NCI-H2107 (cell line): ENCODE data around the gene SLC22A23.
"Not testable (repeated sequence)": the region's sequence is repeated elsewhere in the genome, so short reads cannot be mapped to it uniquely, and the experiment has no call there.

Experiments
- DNase-seq: peaks from one replicate; lab custom pipeline; 2025; lab: John Stamatoyannopoulos, UW

Gene SLC22A23

GRCh38 chr6:3261921-3262320 lies 194.9 kb downstream of the SLC22A23 start:
- no peak for DNase-seq

DNA sequence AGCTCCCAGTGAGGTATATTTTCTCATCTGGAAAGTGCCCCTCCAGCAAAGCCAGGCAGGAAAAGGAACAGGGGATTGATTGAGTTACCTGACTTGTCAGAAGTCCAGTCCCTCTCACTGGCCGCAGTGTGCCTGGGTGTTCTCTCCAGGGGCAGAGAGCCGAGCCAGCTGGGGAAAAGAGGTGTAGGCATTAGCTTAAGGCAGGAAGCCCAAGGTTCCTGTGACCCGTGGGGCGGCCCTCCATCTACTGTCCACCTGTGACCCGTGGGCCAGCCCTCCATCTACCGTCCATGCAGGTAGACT lies 195.4 kb downstream of the SLC22A23 start:
- no peak for DNase-seq

GRCh38 chr6:3260772-3261517 lies 195.9 kb downstream of the SLC22A23 start:
- DNase-seq: no peak

GRCh38 chr6:3260296-3260695 lies 196.6 kb downstream of the SLC22A23 start:
- no peak for DNase-seq

GRCh38 chr6:3259491-3259958 lies 197.3 kb downstream of the SLC22A23 start:
- no peak for DNase-seq

- peak; percentile 71 for DNase-seq
Measured at GRCh38 chr6:3258720-3259490, 197.9 kb downstream of the SLC22A23 start, which contains the start of gene PSMG4. TSS of gene PSMG4 (plus strand) at chr6:3258947. CDS start at chr6:3259023, 76 bp downstream.

DNA sequence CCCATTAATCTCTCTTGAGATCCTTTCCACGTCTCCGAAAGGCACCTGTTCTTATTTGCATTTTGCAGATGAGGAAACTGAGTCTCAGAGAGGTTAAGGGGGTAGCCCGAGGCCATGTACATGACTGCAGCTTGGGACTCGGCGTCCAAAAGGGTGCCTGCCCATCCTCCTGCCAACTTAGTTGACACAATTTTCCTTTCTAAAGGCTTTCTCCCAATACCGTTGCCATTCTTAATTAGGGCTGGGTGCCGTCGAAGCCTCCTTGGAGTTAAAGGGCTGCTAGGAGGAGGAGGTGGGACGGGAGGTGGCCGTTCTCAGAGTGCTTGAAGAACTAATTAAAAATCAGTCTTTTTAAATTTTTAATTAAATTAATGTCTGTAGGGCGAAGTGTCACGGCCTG lies 198.6 kb downstream of the SLC22A23 start:
- no peak for DNase-seq

DNA sequence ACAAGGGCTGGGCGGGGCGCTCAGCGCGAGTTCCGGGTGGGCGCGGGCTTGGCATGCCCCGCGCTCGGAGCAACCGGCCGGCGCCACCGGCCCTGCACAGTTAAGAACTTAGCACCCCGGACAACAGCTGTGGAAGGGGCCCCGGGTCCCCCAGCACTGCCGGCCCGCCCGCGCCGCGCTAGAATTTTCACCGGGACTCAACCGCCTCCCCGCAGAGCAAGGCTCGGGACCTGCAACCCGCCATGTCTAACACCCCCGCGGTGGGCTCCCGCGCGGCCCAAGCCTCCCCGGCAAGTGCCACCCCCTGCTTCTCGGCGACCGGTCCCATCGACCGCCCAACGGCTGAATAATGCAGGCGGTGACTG lies 203.3 kb downstream of the SLC22A23 start:
- no peak for DNase-seq

DNA sequence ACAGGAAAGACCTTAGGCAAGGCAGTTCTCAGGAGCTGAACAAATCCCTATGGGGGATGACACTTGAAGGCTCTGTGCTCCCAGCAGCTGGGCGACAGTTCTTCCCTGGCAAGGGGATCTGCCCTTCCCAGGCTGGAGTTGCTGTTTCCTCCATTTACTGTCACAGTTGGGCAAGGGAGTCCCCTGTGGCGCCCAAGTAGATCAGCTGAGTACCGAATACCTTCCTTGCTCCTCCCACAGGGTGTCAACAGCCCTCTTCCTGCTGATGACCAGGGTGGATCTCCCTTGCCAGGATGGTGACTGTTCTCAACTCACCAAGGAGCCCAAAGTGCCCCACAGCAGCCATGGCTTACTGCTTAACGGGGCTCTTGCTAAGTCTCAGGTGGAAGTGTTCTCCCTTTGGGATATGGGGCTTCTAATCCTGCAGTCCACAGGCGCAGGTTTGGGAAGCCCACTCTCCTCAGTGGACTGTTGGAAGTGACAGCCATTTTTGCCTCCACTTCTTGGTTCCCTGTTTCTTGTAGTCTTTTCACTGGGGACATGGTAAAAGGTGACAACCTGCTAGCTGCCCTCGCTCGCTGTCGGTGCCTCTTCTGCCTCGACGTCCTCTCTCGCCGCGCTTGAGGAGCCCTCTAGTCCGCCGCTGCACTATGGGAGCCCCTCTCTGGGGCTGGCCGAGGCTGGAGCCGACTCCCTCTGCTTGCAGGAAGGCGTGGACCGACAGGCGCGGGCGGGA lies 203.8 kb downstream of the SLC22A23 start:
- no peak for DNase-seq

DNA sequence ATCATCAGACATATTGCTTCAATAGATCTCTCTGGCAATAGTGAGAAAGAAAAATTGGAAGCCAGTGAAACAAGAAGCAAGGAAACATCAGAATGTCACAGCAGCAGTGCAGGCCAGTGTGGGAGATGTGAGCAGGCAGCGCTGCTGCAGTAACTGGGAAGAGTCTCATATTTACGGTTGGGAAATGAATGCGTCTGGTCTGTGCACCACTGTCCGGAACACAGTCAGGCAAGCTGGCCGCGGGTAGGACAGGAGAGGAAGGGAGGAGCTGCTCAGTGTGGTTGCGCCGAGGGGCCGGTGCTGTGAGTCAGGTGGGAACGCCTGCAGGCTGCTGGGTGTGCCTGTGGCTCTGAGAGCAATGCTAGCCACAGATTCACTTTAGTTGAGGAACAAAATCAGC lies 204.5 kb downstream of the SLC22A23 start:
- no peak for DNase-seq

DNA sequence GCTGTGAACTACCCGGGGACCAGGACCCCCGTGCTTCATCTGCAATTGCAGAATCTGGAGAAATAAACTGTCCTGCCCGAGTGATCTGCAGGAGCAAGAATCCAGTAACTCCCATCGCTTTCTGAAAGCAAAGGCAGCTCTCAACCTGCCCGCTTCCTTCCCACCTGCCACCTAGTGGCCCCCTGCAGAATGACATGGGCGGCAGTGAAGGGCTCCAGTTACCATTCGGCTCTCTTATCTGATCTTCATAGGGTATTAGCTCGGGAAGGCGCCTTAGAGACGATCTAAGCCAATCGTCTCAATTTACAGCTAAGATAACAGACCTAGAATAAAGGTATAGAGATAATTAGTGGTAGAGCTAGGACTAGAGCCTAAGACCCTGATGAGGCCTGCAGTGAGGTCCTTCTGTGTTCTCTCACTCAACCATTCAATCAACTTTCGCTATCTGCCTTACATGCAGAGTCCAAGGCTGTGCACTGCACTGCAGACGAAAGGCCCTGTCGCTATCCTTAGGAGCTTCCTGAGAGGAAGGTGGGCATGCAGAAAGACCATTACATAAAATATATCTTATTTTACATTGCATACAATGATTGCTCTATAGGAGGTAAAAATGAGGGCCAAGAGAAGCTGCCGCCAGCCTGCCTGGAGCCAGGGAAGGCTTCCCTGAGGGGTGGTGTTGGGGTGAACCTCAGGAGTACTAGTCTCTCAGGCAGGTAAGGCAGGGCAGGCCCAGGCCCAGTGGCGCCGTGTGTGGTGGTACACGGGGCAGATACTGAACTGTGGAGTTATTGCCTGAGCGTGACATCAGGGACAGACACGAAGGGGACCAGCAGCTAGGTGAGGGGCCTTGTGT lies 205.2 kb downstream of the SLC22A23 start:
- DNase-seq: peak; percentile 59

DNA sequence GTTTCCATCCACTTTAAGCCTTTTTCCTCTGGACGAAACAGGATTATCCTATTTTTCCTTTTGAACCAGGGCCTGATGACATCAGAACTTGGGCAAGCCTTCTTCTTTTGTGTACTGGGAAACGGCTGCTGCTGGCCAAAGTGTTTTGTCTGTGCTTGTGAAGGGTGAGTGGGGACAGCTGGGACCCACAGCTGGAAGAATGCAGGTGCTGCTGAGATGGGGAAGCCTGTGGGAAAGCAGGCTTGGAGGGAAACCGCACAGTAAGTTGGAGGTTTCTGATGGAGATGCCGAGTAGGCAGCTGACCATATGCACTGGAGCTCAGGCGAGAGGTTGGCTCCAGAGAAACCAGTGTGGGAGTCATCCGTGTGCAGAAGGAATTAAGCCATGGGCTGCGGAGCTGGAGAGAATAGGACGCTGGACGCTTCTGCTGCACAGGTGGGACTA lies 206.6 kb downstream of the SLC22A23 start:
- DNase-seq: no peak

- no peak for DNase-seq
Measured at GRCh38 chr6:3249821-3250220, 207.0 kb downstream of the SLC22A23 start.

GRCh38 chr6:3247255-3248146 lies 209.3 kb downstream of the SLC22A23 start:
- no peak for DNase-seq

GRCh38 chr6:3245216-3245615 lies 211.6 kb downstream of the SLC22A23 start:
- DNase-seq: no peak

- DNase-seq: not testable (repeated sequence)
Measured at GRCh38 chr6:3244832-3245161, 212.1 kb downstream of the SLC22A23 start.

- no peak for DNase-seq
Measured at GRCh38 chr6:3244003-3244831, 212.6 kb downstream of the SLC22A23 start.

DNA sequence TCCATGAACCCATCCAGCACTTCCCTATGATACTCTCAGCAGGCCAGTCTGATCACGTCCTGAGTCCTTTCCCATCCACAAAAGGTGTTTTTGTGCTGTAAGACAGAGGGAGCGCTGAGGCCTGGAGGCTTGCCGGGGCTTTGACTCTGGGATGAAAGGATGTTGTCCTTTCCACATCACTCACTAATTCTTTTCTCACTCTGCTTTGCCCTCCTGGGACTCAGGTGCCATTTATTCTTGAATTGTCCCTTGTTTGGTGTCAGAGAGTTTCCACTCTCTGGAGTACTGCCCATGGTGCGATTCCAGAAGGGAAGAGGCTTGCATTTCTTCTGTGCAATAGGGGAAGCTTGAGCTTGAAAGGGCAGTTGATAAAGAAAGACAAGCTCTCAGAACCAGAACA lies 214.1 kb downstream of the SLC22A23 start:
- no peak for DNase-seq

- not testable (repeated sequence) for DNase-seq
Measured at GRCh38 chr6:3241745-3242144, 215.1 kb downstream of the SLC22A23 start.

- no peak for DNase-seq
Measured at GRCh38 chr6:3240595-3240994, 216.3 kb downstream of the SLC22A23 start.
